Measurements from ENCODE around the gene SLC16A5. TPM values are rescaled to one million over a fixed set of nuclear protein-coding genes. Genes with fewer than 3 reads are reported as not detected.

The SLC16A5 gene
- total RNA-seq, 2 experiments from 2014 or later: 9.2 to 11.0 TPM

DNA sequence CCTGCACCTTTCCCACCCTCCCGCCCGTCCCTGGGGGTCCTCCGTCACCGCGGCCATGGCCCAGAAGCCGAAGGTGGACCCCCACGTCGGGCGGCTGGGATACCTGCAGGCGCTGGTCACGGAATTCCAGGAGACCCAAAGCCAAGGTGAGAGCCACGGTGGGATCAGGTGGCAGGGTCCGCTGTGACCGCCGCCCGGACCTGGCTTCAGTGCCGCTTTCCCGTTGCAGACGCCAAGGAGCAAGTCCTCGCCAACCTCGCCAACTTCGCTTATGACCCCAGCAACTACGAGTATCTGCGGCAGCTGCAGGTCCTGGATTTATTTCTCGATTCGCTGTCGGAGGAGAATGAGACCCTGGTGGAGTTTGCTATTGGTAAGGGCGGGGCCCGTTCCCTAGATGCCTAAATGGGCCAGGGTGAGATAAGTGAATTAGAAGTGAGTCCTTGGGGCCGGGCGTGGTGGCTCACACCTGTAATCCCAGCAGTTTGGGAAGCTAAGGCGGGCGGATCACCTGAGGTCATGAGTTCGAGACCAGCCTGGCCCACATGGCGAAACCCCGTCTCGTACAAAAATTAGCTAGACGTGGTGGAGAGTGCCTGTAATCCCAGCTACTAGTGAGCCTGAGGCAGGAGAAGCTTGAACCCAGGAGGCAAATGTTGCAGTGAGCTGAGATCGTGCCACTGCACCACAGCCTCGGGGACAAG, 22.6 kb downstream of the SLC16A5 start:
- Histone ChIP-seq H3K4me1 (ENCODE audit: insufficient read depth, low read length) (peaks cover 50% of the 10 kb centered on the region), H3K27me3 (ENCODE audit: control insufficient read depth in 1 of 2, insufficient read depth in 2 of 2, low read length in 2 of 2) (no peaks in the 10 kb centered on the region), H3K4me3 (ENCODE audit: low read length) (peak overlapping the region; percentile 89), H3K36me3 (ENCODE audit: insufficient read depth, low read length) (no peaks in the 10 kb centered on the region), H3K9me3 (ENCODE audit: control insufficient read depth in 1 of 2, insufficient read depth in 1 of 2, low read length in 2 of 2) (no peaks in the 10 kb centered on the region), H3K27ac (ENCODE audit: low read depth in 1 of 2, low read length in 2 of 2) (peak overlapping the region in 1 of 2 donors; percentile 59)
- Mint-ChIP-seq H3K27ac (peak overlapping the region; percentile 82), H3K4me1 (ENCODE audit: low read depth) (peaks cover 37% of the 10 kb centered on the region), H3K9me3 (no peaks in the 10 kb centered on the region), H3K4me3 (peak overlapping the region; percentile 92), H3K27me3 (no peaks in the 10 kb centered on the region), H3K36me3 (ENCODE audit: low read depth) (peaks cover 18% of the 10 kb centered on the region)
- ATAC-seq (ENCODE audit: poor library complexity) (no peak), DNase-seq (peak in 3 of 14 experiments; percentile 28 to 55 (median 49))
- TF ChIP-seq, protein P1, sequence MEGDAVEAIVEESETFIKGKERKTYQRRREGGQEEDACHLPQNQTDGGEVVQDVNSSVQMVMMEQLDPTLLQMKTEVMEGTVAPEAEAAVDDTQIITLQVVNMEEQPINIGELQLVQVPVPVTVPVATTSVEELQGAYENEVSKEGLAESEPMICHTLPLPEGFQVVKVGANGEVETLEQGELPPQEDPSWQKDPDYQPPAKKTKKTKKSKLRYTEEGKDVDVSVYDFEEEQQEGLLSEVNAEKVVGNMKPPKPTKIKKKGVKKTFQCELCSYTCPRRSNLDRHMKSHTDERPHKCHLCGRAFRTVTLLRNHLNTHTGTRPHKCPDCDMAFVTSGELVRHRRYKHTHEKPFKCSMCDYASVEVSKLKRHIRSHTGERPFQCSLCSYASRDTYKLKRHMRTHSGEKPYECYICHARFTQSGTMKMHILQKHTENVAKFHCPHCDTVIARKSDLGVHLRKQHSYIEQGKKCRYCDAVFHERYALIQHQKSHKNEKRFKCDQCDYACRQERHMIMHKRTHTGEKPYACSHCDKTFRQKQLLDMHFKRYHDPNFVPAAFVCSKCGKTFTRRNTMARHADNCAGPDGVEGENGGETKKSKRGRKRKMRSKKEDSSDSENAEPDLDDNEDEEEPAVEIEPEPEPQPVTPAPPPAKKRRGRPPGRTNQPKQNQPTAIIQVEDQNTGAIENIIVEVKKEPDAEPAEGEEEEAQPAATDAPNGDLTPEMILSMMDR (IDR thresholded peaks at IDR 0.05): no peak
- ChIA-PET CTCF (interaction anchor here (0.8 to 11.1 kb wide), 6 partner anchors 14 to 149 kb away, joined by 3 to 102 read pairs (median 4); partner anchors contain the start of genes NT5C and NUP85), POLR2A (interaction anchor here (1.0 to 1.9 kb wide), 16 partner anchors 13 to 295 kb away, joined by 3 to 14 read pairs (median 5); partner anchors contain the start of genes ATP5PD, CDR2L, GRB2 and JPT1)
- intact Hi-C loops (cut with DNase I, micrococcal nuclease): loop anchor here in 1 of 2 experiments (1.0 to 10.0 kb wide), 2 partner anchors 46 to 61 kb away; no protein-coding TSS in a partner anchor

GRCh38 chr17:75111777-75112335, 24.1 kb downstream of the SLC16A5 start:
- Mint-ChIP-seq H3K4me3 (peak overlapping the region; percentile 65), H3K4me1 (ENCODE audit: low read depth) (peaks cover 37% of the 10 kb centered on the region), H3K27ac (peak overlapping the region; percentile 5), H3K27me3 (no peaks in the 10 kb centered on the region), H3K36me3 (ENCODE audit: low read depth) (peaks cover 13% of the 10 kb centered on the region), H3K9me3 (no peaks in the 10 kb centered on the region)
- Histone ChIP-seq H3K27ac (ENCODE audit: low read depth in 1 of 2, low read length in 2 of 2) (no peak overlapping the region), H3K36me3 (ENCODE audit: insufficient read depth, low read length) (peaks cover 2% of the 10 kb centered on the region), H3K4me1 (ENCODE audit: insufficient read depth, low read length) (peaks cover 50% of the 10 kb centered on the region), H3K9me3 (ENCODE audit: control insufficient read depth in 1 of 2, insufficient read depth in 1 of 2, low read length in 2 of 2) (no peaks in the 10 kb centered on the region), H3K4me3 (ENCODE audit: low read length) (no peak overlapping the region), H3K27me3 (ENCODE audit: control insufficient read depth in 1 of 2, insufficient read depth in 2 of 2, low read length in 2 of 2) (no peaks in the 10 kb centered on the region)
- ChIA-PET CTCF (interaction anchor here (0.9 to 11.1 kb wide), 5 partner anchors 19 to 154 kb away, joined by 3 to 102 read pairs (median 7); partner anchors contain the start of gene NT5C), POLR2A (interaction anchor here (1.2 to 1.8 kb wide), 4 partner anchors 24 to 90 kb away, joined by 4 to 7 read pairs (median 5); partner anchors contain the start of gene SLC16A5)
- DNase-seq (no peak), ATAC-seq (ENCODE audit: poor library complexity) (no peak)
- TF ChIP-seq, protein P1 (IDR thresholded peaks at IDR 0.05): no peak
- intact Hi-C loops (cut with DNase I, micrococcal nuclease): loop anchor here in 1 of 2 experiments (10.0 kb wide), 1 partner anchor 47 kb away; no protein-coding TSS in a partner anchor

DNA sequence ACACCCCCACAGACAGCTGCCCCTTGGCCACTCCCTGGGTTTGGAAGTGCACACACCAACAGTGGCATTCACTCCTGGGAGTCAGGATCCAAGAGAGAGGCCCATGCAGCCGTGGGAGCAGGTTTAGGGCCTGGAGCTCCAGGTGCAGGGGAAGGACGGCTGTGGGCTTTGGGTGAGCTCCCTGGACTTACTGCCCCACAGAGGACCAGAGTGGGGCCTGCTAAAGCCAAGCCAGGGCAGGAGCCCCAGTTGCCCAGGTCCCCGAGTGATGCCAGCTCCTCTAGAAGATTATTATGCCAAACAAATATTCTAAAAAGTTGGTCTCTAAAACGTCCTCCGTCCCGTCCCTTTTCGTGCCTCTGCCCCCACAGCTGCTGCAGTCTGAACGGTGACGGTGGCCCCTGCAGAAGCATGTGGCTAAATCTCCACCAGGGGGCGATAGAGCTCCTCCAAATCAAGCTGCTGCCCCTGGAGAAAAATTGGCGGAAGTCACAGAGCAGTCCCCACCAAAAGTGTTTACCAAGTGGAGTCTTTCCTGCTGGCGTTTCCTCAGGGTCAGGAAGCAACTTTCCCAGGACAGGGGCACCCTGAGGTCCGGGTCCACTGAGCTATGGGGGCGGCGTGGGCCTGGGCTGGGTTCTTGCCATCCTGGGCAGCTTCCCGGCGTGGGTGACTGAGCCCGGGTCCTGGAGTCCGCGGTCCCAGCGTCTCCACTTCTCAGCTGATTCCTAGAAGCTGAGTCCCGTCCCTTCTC, 26.2 kb downstream of the SLC16A5 start:
- peaks cover 8% of the 10 kb centered on the region for H3K36me3 ChIP-seq (ENCODE audit: insufficient read depth, low read length)

More for the DNA sequence above, 26.2 kb downstream of the SLC16A5 start:
- Histone ChIP-seq H3K27me3 (ENCODE audit: control insufficient read depth in 1 of 2, insufficient read depth in 2 of 2, low read length in 2 of 2) (no peaks in the 10 kb centered on the region), H3K27ac (ENCODE audit: low read depth in 1 of 2, low read length in 2 of 2) (peak overlapping the region in 1 of 2 donors; percentile 64), H3K4me3 (ENCODE audit: low read length) (peak overlapping the region; percentile 77), H3K4me1 (ENCODE audit: insufficient read depth, low read length) (peaks cover 45% of the 10 kb centered on the region), H3K9me3 (ENCODE audit: control insufficient read depth in 1 of 2, insufficient read depth in 1 of 2, low read length in 2 of 2) (no peaks in the 10 kb centered on the region)
- DNase-seq (peak; percentile 80 to 96 (median 88)), ATAC-seq (ENCODE audit: poor library complexity) (peak; percentile 74)
- Mint-ChIP-seq H3K36me3 (ENCODE audit: low read depth) (peaks cover 17% of the 10 kb centered on the region), H3K27ac (peak overlapping the region; percentile 81), H3K4me1 (ENCODE audit: low read depth) (peaks cover 35% of the 10 kb centered on the region), H3K9me3 (no peaks in the 10 kb centered on the region), H3K4me3 (peak overlapping the region; percentile 89), H3K27me3 (no peaks in the 10 kb centered on the region)
- POLR2A ChIA-PET: interaction anchor here (0.5 to 3.4 kb wide), 38 partner anchors 8 to 459 kb away, joined by 3 to 37 read pairs (median 5); partner anchors contain the start of genes GRB2, HID1, JPT1 and MIF4GD
- CTCF ChIA-PET: interaction anchor here (0.5 to 11.1 kb wide), 46 partner anchors 8 to 298 kb away, joined by 3 to 102 read pairs (median 5); partner anchors contain the start of genes ATP5PD, HID1, JPT1 and KCTD2
- TF ChIP-seq, protein P1 (IDR thresholded peaks at IDR 0.05): peak; percentile 91
- intact Hi-C loops (cut with DNase I, micrococcal nuclease): loop anchor here (1.0 to 10.0 kb wide), 7 partner anchors 16 to 298 kb away; no protein-coding TSS in a partner anchor

Data from CD4-positive, alpha-beta T cell (primary cell).